Measurements from ENCODE around the gene E2F3.

The E2F3 gene

GRCh38 chr6:20436719-20437118 is 35.0 kb downstream of the E2F3 start:
- in situ Hi-C loops (cut with MboI; ENCODE audit: low sequenced_read_pairs, unreplicated experiment), result no loop called here
- TF ChIP-seq CTCF (IDR thresholded peaks at IDR 0.05; ENCODE audit: borderline replicate concordance, control extremely low read depth, extremely low read depth, insufficient read depth, missing control alignments), result no peak
- DNase-seq (ENCODE audit: low spot score), result no peak

- no peak for DNase-seq (ENCODE audit: low spot score)
- TF ChIP-seq CTCF (IDR thresholded peaks at IDR 0.05; ENCODE audit: borderline replicate concordance, control extremely low read depth, extremely low read depth, insufficient read depth, missing control alignments), result no peak
- in situ Hi-C loops (cut with MboI; ENCODE audit: low sequenced_read_pairs, unreplicated experiment), result no loop called here
Measured at GRCh38 chr6:20437639-20438038, 36.0 kb downstream of the E2F3 start.

- in situ Hi-C loops (cut with MboI; ENCODE audit: low sequenced_read_pairs, unreplicated experiment), result no loop called here
Measured at GRCh38 chr6:20438462-20439070, 36.9 kb downstream of the E2F3 start.

GRCh38 chr6:20439558-20439957 is 37.9 kb downstream of the E2F3 start:
- no peak for TF ChIP-seq CTCF (IDR thresholded peaks at IDR 0.05; ENCODE audit: borderline replicate concordance, control extremely low read depth, extremely low read depth, insufficient read depth, missing control alignments)
- in situ Hi-C loops (cut with MboI; ENCODE audit: low sequenced_read_pairs, unreplicated experiment), result no loop called here

More at GRCh38 chr6:20438462-20439070, 36.9 kb downstream of the E2F3 start:
- DNase-seq (ENCODE audit: low spot score), result no peak
- TF ChIP-seq CTCF (IDR thresholded peaks at IDR 0.05; ENCODE audit: borderline replicate concordance, control extremely low read depth, extremely low read depth, insufficient read depth, missing control alignments), result no peak

GRCh38 chr6:20440296-20440695 is 38.6 kb downstream of the E2F3 start:
- DNase-seq (ENCODE audit: low spot score), result no peak
- no peak for TF ChIP-seq CTCF (IDR thresholded peaks at IDR 0.05; ENCODE audit: borderline replicate concordance, control extremely low read depth, extremely low read depth, insufficient read depth, missing control alignments)
- in situ Hi-C loops (cut with MboI; ENCODE audit: low sequenced_read_pairs, unreplicated experiment), result no loop called here

More at GRCh38 chr6:20439558-20439957, 37.9 kb downstream of the E2F3 start:
- no peak for DNase-seq (ENCODE audit: low spot score)

GRCh38 chr6:20441236-20441635 is 39.6 kb downstream of the E2F3 start:
- in situ Hi-C loops (cut with MboI; ENCODE audit: low sequenced_read_pairs, unreplicated experiment), result no loop called here
- TF ChIP-seq CTCF (IDR thresholded peaks at IDR 0.05; ENCODE audit: borderline replicate concordance, control extremely low read depth, extremely low read depth, insufficient read depth, missing control alignments), result no peak
- no peak for DNase-seq (ENCODE audit: low spot score)
